Mucosa of descending colon (tissue), 3 donors: ENCODE data around the gene SGMS1. TPM values are rescaled to one million over a fixed set of nuclear protein-coding genes. Genes with fewer than 3 reads are reported as not detected.

Source experiments
- ATAC-seq: fragments of 200-7000 bp; cut with Tn5 transposase; one replicate; pipeline ENCODE4 v1.9.1; 2020; ENCODE audit warnings: mild to moderate bottlenecking, moderate library complexity
- DNase-seq, 3 donors: peaks; one replicate each; pipeline ENCODE4 v3.0.0-alpha.2; 2020
- H3K36me3 ChIP-seq: fragments of 200-600 bp; one replicate; pipeline ENCODE4 v1.8.0; 2021; ENCODE audit warnings: low read depth, mild to moderate bottlenecking
- H3K4me1 ChIP-seq: fragments of 200-600 bp; one replicate; pipeline ENCODE4 v1.8.0; 2021; ENCODE audit warnings: low read depth, mild to moderate bottlenecking
- H3K4me3 ChIP-seq: fragments of 200-600 bp; one replicate; pipeline ENCODE4 v1.8.0; 2021; ENCODE audit warnings: mild to moderate bottlenecking
- H3K9me3 ChIP-seq: fragments of 200-600 bp; one replicate; pipeline ENCODE4 v1.8.0; 2021; ENCODE audit warnings: mild to moderate bottlenecking
- intact Hi-C, 2 donors: fragments of 100-400 bp; cut with DNase I in 1 of 2; cut with micrococcal nuclease in 1 of 2; formaldehyde crosslinking; loops; one replicate each; pipeline versions ENCODE4 v1.11.0 to v1.11.1; 2022; cut with DNase I, micrococcal nuclease
- total RNA-seq, 3 donors: library from RNA; stranded (reverse); fragmentation: NEBNext Ultra II Directional in 2 of 3; extraction: Animal tissue kit (Norgen Biotek cat#: 25700) in 2 of 3; gene quantifications; one replicate each; pipeline versions ENCODE4 v1.2.1 to v1.2.4, GENCODE V29; 2021 to 2023
- TF ChIP-seq, protein P1 (sequence below): fragments of 200-600 bp; IDR thresholded peaks from one replicate; pipeline ENCODE4 v1.8.0; 2022; ENCODE audit warnings: antibody characterized with exemption, mild to moderate bottlenecking
- donor health status: DM: no; HTN: no; CAD: no; lungs with moderate emphysema.
- donor health status: DM: no; HTN: no; CAD: no.
- donor health status: DM: no; HTN: yes; CAD: no.

SGMS1 gene
- total RNA-seq, 3 donors from 2014 or later: 14.4 to 28.4 (median 20.0) TPM

DNA sequence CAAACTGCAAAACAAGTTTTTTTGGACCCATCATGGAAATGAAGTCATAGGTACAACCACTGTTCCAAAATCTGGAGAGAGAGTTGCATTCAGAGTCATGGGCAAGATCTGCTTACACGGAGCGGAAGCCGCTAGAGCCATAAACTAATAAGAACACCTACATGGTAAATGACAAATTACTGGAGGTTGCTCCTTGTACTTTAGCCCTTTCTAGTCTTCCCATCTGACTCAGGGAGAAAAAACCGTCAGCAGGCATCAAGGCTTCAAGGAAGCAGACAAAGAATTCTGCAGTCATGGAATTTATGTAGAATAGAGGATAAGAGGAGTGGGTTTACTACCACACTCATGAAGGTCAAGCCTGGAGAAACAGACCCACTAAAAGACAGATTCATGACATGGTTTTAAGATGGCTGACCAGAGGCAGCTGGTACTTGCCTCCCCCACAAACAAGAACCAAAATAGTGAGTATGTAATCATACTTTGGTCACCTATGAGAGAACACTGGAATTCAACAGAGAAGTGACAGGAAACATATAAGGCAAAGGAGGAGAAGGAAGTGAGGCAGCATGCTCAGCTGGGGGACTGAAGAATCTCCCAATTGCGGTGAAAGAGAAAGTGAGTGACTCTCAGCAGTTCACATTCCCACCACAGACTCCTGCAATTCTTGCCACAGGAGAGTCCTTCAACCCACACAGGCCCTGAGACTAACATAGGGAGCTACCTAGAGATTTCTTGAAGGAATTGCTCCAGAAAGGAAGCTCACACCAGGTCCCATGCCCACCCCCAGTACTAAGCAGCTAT lies 330.0 kb downstream of the SGMS1 start:
- H3K4me1 ChIP-seq: peaks cover 8% of the 10 kb centered on the region
- TF ChIP-seq, protein P1, sequence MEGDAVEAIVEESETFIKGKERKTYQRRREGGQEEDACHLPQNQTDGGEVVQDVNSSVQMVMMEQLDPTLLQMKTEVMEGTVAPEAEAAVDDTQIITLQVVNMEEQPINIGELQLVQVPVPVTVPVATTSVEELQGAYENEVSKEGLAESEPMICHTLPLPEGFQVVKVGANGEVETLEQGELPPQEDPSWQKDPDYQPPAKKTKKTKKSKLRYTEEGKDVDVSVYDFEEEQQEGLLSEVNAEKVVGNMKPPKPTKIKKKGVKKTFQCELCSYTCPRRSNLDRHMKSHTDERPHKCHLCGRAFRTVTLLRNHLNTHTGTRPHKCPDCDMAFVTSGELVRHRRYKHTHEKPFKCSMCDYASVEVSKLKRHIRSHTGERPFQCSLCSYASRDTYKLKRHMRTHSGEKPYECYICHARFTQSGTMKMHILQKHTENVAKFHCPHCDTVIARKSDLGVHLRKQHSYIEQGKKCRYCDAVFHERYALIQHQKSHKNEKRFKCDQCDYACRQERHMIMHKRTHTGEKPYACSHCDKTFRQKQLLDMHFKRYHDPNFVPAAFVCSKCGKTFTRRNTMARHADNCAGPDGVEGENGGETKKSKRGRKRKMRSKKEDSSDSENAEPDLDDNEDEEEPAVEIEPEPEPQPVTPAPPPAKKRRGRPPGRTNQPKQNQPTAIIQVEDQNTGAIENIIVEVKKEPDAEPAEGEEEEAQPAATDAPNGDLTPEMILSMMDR: no peak
- H3K4me3 ChIP-seq: no peak overlapping the region
- peak in 1 of 3 donors; percentile 34 for DNase-seq
- no peaks in the 10 kb centered on the region for H3K36me3 ChIP-seq
- ATAC-seq: peak; percentile 98
- no peaks in the 10 kb centered on the region for H3K9me3 ChIP-seq
- intact Hi-C loops: no loop called here

DNA sequence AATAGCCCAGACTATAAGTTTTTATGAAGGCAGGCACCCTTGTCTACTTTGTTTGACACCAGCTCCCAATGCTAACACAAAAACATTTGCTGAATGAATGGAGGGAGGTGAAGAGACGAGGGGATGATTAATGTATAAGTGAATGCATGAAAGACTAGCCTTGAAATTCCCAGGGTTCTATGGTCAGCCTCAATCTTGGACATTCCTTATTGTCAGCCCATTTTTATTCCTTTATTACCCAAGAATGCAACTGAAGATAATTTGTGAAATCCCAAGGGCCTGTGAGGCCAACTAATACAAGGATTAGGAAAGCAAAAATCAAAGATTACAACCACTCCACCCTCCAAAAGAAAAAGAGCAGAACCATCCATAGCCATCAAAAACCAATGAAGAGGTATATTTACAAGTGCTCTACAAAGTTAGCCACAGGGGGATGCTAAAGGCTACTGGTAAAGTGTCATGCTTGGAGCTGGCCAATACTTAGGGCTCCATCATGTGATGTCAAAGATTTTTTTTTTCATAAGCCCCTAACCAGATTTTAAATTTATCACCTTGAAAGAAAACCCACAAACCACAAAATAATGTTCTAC lies 332.4 kb downstream of the SGMS1 start:
- H3K36me3 ChIP-seq: no peaks in the 10 kb centered on the region
- TF ChIP-seq, protein P1: no peak
- no peaks in the 10 kb centered on the region for H3K9me3 ChIP-seq
- DNase-seq (no peak), ATAC-seq (no peak)
- intact Hi-C loops: no loop called here
- peaks cover 8% of the 10 kb centered on the region for H3K4me1 ChIP-seq
- H3K4me3 ChIP-seq: no peak overlapping the region

DNA sequence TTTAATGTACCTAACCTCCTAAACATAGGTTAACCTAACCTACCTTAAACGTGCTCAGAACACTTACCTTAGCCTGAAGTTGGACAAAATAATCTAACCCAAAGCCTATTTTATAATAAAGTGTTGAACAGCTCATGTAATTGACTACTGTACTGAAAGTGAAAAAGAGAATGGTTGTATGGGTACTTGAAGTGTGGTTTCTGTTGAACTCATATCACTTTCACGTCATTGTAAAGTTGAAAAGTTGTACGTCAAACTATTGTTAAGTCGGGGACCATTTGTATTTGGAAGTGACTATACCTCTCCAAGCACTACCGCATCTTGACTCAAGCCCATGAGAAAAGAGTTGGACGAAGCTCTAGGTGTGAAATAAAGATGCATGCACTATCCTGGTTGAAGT lies 334.6 kb downstream of the SGMS1 start:
- DNase-seq: no peak
- intact Hi-C loops: no loop called here
- H3K9me3 ChIP-seq: no peaks in the 10 kb centered on the region

DNA sequence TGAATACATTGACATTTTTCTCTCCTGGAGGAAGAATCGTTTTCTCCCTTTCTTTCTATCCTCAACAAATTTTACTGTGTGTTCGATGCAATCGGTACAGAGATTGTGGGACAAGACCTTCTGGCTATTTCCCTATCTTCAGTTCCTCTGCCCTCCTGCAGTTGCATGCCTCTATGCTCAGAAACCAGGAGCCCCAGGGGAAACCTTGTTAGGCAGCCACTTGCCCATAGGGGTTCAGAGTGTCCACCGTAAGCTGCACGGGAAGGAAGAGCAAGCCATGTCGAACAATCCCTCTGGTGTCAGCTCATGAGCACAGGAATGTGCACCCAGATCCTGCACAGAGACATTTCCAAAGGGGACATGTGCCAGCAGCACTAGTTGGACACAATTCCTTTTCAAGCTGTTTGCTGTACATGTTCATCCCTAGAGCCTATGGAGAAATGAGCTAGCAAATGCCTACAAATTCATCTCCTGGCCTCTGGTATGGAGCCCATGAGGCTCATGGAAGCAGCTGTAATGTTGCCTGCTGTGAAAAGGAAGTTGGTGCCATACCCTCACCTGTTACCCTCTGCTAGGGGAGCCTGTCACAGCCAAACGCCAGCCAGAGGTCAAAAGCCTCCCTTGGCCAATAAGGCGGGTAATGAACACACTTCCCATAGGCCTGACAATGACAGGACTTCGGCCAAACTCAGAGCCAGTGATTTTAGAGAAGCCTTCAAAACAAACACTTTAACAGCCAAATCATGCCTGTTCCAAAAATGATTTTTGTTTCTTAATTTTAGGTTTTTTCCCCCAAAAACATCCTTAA lies 336.6 kb downstream of the SGMS1 start:
- intact Hi-C loops: no loop called here
- DNase-seq (no peak), ATAC-seq (no peak)
- Histone ChIP-seq H3K36me3 (no peaks in the 10 kb centered on the region), H3K9me3 (no peaks in the 10 kb centered on the region), H3K4me1 (no peaks in the 10 kb centered on the region), H3K4me3 (no peak overlapping the region)
- TF ChIP-seq, protein P1: no peak

More for the DNA sequence above, 334.6 kb downstream of the SGMS1 start:
- Histone ChIP-seq H3K4me1 (peaks cover 8% of the 10 kb centered on the region), H3K4me3 (no peak overlapping the region), H3K36me3 (no peaks in the 10 kb centered on the region)
- TF ChIP-seq, protein P1: no peak
- ATAC-seq: no peak

DNA sequence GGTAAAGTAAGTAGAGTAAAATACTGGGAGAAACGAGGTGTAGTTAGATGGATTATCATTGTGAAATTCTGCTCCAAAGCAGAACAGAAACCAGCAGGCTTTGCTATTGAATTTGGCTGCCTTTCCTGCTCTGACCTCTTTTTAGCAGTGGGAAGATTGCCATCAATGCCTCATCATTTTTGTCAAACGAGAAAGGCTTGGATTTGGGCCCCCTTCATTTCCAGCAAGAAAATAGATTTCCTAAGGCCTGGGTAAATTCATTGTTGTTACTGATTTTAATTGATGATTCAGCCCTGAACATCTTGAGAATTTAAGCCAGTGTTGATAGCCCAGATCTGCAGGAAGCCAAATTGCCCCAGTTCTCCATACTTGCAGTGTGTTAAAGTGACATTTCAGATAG lies 337.2 kb downstream of the SGMS1 start:
- no peaks in the 10 kb centered on the region for H3K36me3 ChIP-seq
- H3K9me3 ChIP-seq: no peaks in the 10 kb centered on the region
- no peak for ATAC-seq
- TF ChIP-seq, protein P1: no peak
- H3K4me1 ChIP-seq: no peaks in the 10 kb centered on the region
- intact Hi-C loops: no loop called here
- no peak overlapping the region for H3K4me3 ChIP-seq
- peak in 1 of 3 donors; percentile 10 for DNase-seq
